ENCODE data around the gene CEP126.

CEP126 gene

GRCh38 chr11:101914738-101915426 is at the start of gene CEP126:
Gene CEP126, plus strand, starts transcription at chr11:101915010. Its CDS starts 275 bp downstream, at chr11:101915285.
- H3K9me3 ChIP-seq (ENCODE audit: control insufficient read depth in 2 of 2, low read length in 2 of 2), result no peaks in the 10 kb centered on the region
- no peaks in the 10 kb centered on the region for H3K27me3 ChIP-seq (ENCODE audit: control insufficient read depth in 1 of 2, insufficient read depth in 2 of 2, low read length in 2 of 2)
- H3K36me3 ChIP-seq (ENCODE audit: control insufficient read depth in 2 of 2, insufficient read depth in 2 of 2, low read length in 2 of 2), result no peaks in the 10 kb centered on the region
- peaks cover 2% of the 10 kb centered on the region for H3K4me1 ChIP-seq (ENCODE audit: control insufficient read depth, insufficient read depth, low read length)
- H3K4me3 ChIP-seq (ENCODE audit: low read length in 2 of 2), result peak within 1 kb of the TSS; percentile 85 to 88
- H3K9ac ChIP-seq (ENCODE audit: low read length in 2 of 2), result peak within 1 kb of the TSS; percentile 85 to 86
- peak within 1 kb of the TSS; percentile 89 for H3K27ac ChIP-seq (ENCODE audit: low read length)

GRCh38 chr11:101866619-101867491 is 48.0 kb upstream of the CEP126 start:
- H3K4me1 ChIP-seq (ENCODE audit: control insufficient read depth, insufficient read depth, low read length), result no peaks in the 10 kb centered on the region
- H3K36me3 ChIP-seq (ENCODE audit: control insufficient read depth in 2 of 2, insufficient read depth in 2 of 2, low read length in 2 of 2), result no peaks in the 10 kb centered on the region
- H3K9ac ChIP-seq (ENCODE audit: low read length in 2 of 2), result no peak overlapping the region
- H3K4me3 ChIP-seq (ENCODE audit: low read length in 2 of 2), result no peak overlapping the region
- no peaks in the 10 kb centered on the region for H3K27me3 ChIP-seq (ENCODE audit: control insufficient read depth in 1 of 2, insufficient read depth in 2 of 2, low read length in 2 of 2)
- H3K27ac ChIP-seq (ENCODE audit: low read length), result no peak overlapping the region
- H3K9me3 ChIP-seq (ENCODE audit: control insufficient read depth in 2 of 2, low read length in 2 of 2), result no peaks in the 10 kb centered on the region

GRCh38 chr11:101867951-101868350 is 46.9 kb upstream of the CEP126 start:
- H3K27ac ChIP-seq (ENCODE audit: low read length), result no peak overlapping the region
- H3K9me3 ChIP-seq (ENCODE audit: control insufficient read depth in 2 of 2, low read length in 2 of 2), result no peaks in the 10 kb centered on the region
- no peaks in the 10 kb centered on the region for H3K36me3 ChIP-seq (ENCODE audit: control insufficient read depth in 2 of 2, insufficient read depth in 2 of 2, low read length in 2 of 2)
- no peak overlapping the region for H3K4me3 ChIP-seq (ENCODE audit: low read length in 2 of 2)
- no peaks in the 10 kb centered on the region for H3K27me3 ChIP-seq (ENCODE audit: control insufficient read depth in 1 of 2, insufficient read depth in 2 of 2, low read length in 2 of 2)
- no peak overlapping the region for H3K9ac ChIP-seq (ENCODE audit: low read length in 2 of 2)
- H3K4me1 ChIP-seq (ENCODE audit: control insufficient read depth, insufficient read depth, low read length), result no peaks in the 10 kb centered on the region

GRCh38 chr11:101870510-101870909 is 44.3 kb upstream of the CEP126 start:
- no peak overlapping the region for H3K4me3 ChIP-seq (ENCODE audit: low read length in 2 of 2)
- H3K9ac ChIP-seq (ENCODE audit: low read length in 2 of 2), result no peak overlapping the region
- no peaks in the 10 kb centered on the region for H3K4me1 ChIP-seq (ENCODE audit: control insufficient read depth, insufficient read depth, low read length)
- no peaks in the 10 kb centered on the region for H3K36me3 ChIP-seq (ENCODE audit: control insufficient read depth in 2 of 2, insufficient read depth in 2 of 2, low read length in 2 of 2)
- no peak overlapping the region for H3K27ac ChIP-seq (ENCODE audit: low read length)
- no peaks in the 10 kb centered on the region for H3K27me3 ChIP-seq (ENCODE audit: control insufficient read depth in 1 of 2, insufficient read depth in 2 of 2, low read length in 2 of 2)
- H3K9me3 ChIP-seq (ENCODE audit: control insufficient read depth in 2 of 2, low read length in 2 of 2), result no peaks in the 10 kb centered on the region

GRCh38 chr11:101872171-101872882 is 42.5 kb upstream of the CEP126 start:
- Histone ChIP-seq H3K9ac (ENCODE audit: low read length in 2 of 2) (no peak overlapping the region), H3K4me3 (ENCODE audit: low read length in 2 of 2) (no peak overlapping the region), H3K9me3 (ENCODE audit: control insufficient read depth in 2 of 2, low read length in 2 of 2) (no peaks in the 10 kb centered on the region), H3K27me3 (ENCODE audit: control insufficient read depth in 1 of 2, insufficient read depth in 2 of 2, low read length in 2 of 2) (no peaks in the 10 kb centered on the region), H3K4me1 (ENCODE audit: control insufficient read depth, insufficient read depth, low read length) (no peaks in the 10 kb centered on the region), H3K27ac (ENCODE audit: low read length) (no peak overlapping the region), H3K36me3 (ENCODE audit: control insufficient read depth in 2 of 2, insufficient read depth in 2 of 2, low read length in 2 of 2) (no peaks in the 10 kb centered on the region)

DNA sequence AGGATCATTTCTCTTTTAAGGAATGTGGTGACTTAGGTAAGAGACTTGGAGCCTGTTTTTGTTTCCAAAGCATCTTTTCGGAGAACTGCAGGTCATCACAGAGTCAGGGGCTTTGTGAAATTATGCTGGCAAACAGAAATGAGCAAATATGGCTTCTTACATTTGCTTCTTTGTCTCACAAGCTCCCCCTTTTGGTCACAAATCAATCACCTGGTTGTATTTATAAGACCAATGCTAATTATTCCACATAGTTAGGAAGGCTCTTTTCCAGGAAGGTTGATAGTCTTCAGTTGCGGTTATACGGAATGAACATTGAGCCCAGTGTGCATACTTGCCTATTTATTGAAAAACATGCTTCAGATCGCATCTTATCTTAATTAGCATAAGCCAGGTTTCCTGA is 34.6 kb upstream of the CEP126 start:
- Histone ChIP-seq H3K36me3 (ENCODE audit: control insufficient read depth in 2 of 2, insufficient read depth in 2 of 2, low read length in 2 of 2) (no peaks in the 10 kb centered on the region), H3K9ac (ENCODE audit: low read length in 2 of 2) (no peak overlapping the region), H3K4me1 (ENCODE audit: control insufficient read depth, insufficient read depth, low read length) (no peaks in the 10 kb centered on the region), H3K27ac (ENCODE audit: low read length) (no peak overlapping the region), H3K9me3 (ENCODE audit: control insufficient read depth in 2 of 2, low read length in 2 of 2) (no peaks in the 10 kb centered on the region), H3K27me3 (ENCODE audit: control insufficient read depth in 1 of 2, insufficient read depth in 2 of 2, low read length in 2 of 2) (no peaks in the 10 kb centered on the region), H3K4me3 (ENCODE audit: low read length in 2 of 2) (no peak overlapping the region)

GRCh38 chr11:101881586-101881985 is 33.2 kb upstream of the CEP126 start:
- Histone ChIP-seq H3K27me3 (ENCODE audit: control insufficient read depth in 1 of 2, insufficient read depth in 2 of 2, low read length in 2 of 2) (no peaks in the 10 kb centered on the region), H3K4me1 (ENCODE audit: control insufficient read depth, insufficient read depth, low read length) (no peaks in the 10 kb centered on the region), H3K4me3 (ENCODE audit: low read length in 2 of 2) (no peak overlapping the region), H3K27ac (ENCODE audit: low read length) (no peak overlapping the region), H3K9ac (ENCODE audit: low read length in 2 of 2) (no peak overlapping the region), H3K36me3 (ENCODE audit: control insufficient read depth in 2 of 2, insufficient read depth in 2 of 2, low read length in 2 of 2) (no peaks in the 10 kb centered on the region), H3K9me3 (ENCODE audit: control insufficient read depth in 2 of 2, low read length in 2 of 2) (no peaks in the 10 kb centered on the region)

GRCh38 chr11:101885631-101886030 is 29.2 kb upstream of the CEP126 start:
- no peak overlapping the region for H3K9ac ChIP-seq (ENCODE audit: low read length in 2 of 2)
- no peak overlapping the region for H3K27ac ChIP-seq (ENCODE audit: low read length)
- no peaks in the 10 kb centered on the region for H3K9me3 ChIP-seq (ENCODE audit: control insufficient read depth in 2 of 2, low read length in 2 of 2)
- no peaks in the 10 kb centered on the region for H3K4me1 ChIP-seq (ENCODE audit: control insufficient read depth, insufficient read depth, low read length)
- no peaks in the 10 kb centered on the region for H3K27me3 ChIP-seq (ENCODE audit: control insufficient read depth in 1 of 2, insufficient read depth in 2 of 2, low read length in 2 of 2)
- no peak overlapping the region for H3K4me3 ChIP-seq (ENCODE audit: low read length in 2 of 2)
- no peaks in the 10 kb centered on the region for H3K36me3 ChIP-seq (ENCODE audit: control insufficient read depth in 2 of 2, insufficient read depth in 2 of 2, low read length in 2 of 2)

DNA sequence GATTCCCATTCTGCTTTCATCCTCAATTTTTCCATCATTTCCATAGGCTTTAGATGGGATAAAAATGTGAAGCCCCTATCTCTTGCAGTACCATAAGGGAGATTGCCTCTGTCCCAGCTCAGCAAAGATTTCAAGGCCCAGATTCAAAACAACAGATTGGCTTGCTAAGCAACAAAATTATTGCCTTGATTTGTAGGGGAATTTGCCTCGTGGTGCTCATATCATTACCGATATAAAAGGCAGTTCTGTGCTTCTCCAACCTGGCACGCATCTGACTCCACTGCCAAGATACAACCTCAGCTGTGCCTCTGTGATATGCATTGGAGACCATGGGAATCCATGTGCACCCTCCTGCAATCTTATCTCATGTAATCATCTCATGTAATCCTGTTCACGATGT is 25.0 kb upstream of the CEP126 start:
- Histone ChIP-seq H3K9me3 (ENCODE audit: control insufficient read depth in 2 of 2, low read length in 2 of 2) (no peaks in the 10 kb centered on the region), H3K36me3 (ENCODE audit: control insufficient read depth in 2 of 2, insufficient read depth in 2 of 2, low read length in 2 of 2) (no peaks in the 10 kb centered on the region), H3K4me3 (ENCODE audit: low read length in 2 of 2) (no peak overlapping the region), H3K4me1 (ENCODE audit: control insufficient read depth, insufficient read depth, low read length) (no peaks in the 10 kb centered on the region), H3K27me3 (ENCODE audit: control insufficient read depth in 1 of 2, insufficient read depth in 2 of 2, low read length in 2 of 2) (no peaks in the 10 kb centered on the region), H3K9ac (ENCODE audit: low read length in 2 of 2) (no peak overlapping the region), H3K27ac (ENCODE audit: low read length) (no peak overlapping the region)

- Histone ChIP-seq H3K9me3 (ENCODE audit: control insufficient read depth in 2 of 2, low read length in 2 of 2) (no peaks in the 10 kb centered on the region), H3K4me3 (ENCODE audit: low read length in 2 of 2) (no peak overlapping the region), H3K27ac (ENCODE audit: low read length) (no peak overlapping the region), H3K4me1 (ENCODE audit: control insufficient read depth, insufficient read depth, low read length) (no peaks in the 10 kb centered on the region), H3K36me3 (ENCODE audit: control insufficient read depth in 2 of 2, insufficient read depth in 2 of 2, low read length in 2 of 2) (no peaks in the 10 kb centered on the region), H3K27me3 (ENCODE audit: control insufficient read depth in 1 of 2, insufficient read depth in 2 of 2, low read length in 2 of 2) (no peaks in the 10 kb centered on the region), H3K9ac (ENCODE audit: low read length in 2 of 2) (no peak overlapping the region)
Measured at GRCh38 chr11:101894505-101894904, 20.3 kb upstream of the CEP126 start.
